ENCODE measurements around the gene MFAP4. TPM values are rescaled to one million over a fixed set of nuclear protein-coding genes. Genes with fewer than 3 reads are reported as not detected.

Gene MFAP4
- total and polyA plus RNA-seq, 9 of the 15 experiments (the other 6 are each of a cell fraction or from before 2014, with no cell fraction given): 0.07 to 0.24 TPM; not detected in 7

- TF ChIP-seq ZBTB17 (CRISPR knock-in tag; IDR thresholded peaks at IDR 0.05) (no peak), FOXA3 (CRISPR knock-in tag; conservative IDR thresholded peaks at IDR 0.05 in 1 of 2, IDR thresholded peaks at IDR 0.05 in 1 of 2) (no peak), COPS2 (conservative IDR thresholded peaks at IDR 0.05) (no peak), ESRRA (IDR thresholded peaks at IDR 0.05; ENCODE audit: borderline replicate concordance, low read depth) (no peak)
These were observed 17.7 kb downstream of the MFAP4 start (continued) for GRCh38 chr17:19369107-19369778.

DNA sequence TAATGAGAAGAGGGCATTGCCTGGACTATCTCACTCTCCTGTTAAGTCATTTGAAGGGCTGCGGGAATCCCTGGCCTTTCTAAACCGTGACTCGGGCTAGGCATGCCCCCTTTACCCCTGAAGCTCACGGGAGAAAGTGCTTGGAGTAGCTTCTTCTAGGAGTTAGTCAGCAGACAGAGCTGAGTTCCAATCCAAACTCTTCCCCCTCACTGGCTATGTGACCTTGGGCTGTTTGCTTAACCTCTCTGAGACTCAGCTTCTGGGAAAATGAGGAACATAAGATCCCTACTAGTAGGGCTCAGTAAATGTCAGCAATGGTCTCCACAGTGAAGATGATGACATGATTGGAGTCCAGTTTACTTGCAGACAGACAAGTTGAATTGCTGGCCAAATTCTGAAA is 18.8 kb downstream of the MFAP4 start:
- no peaks in the 10 kb centered on the region for H3K27me3 ChIP-seq (ENCODE audit: control insufficient read depth in 2 of 2, insufficient read depth in 2 of 2, low read length in 2 of 2)
- H3K36me3 ChIP-seq (ENCODE audit: control insufficient read depth, insufficient read depth, low read length): no peaks in the 10 kb centered on the region
- H3K4me3 ChIP-seq: no peak overlapping the region
- POLR2A ChIA-PET: no interaction called here
- FAIRE-seq: no peak
- no peaks in the 10 kb centered on the region for H3K79me2 ChIP-seq (ENCODE audit: control insufficient read depth, insufficient read depth, low read length)
- H3K27ac ChIP-seq (ENCODE audit: extremely low read depth, low read depth, low read length): no peak overlapping the region
- H2AFZ ChIP-seq (ENCODE audit: low read depth, low read length): no peak overlapping the region
- intact Hi-C loops (cut with micrococcal nuclease) (no loop called here), in situ Hi-C loops (cut with MboI) (loop anchor here (10.0 kb wide), 1 partner anchor 397 kb away; no protein-coding TSS in a partner anchor)
- H3K9me1 ChIP-seq (ENCODE audit: control insufficient read depth, insufficient read depth, low read length): no peaks in the 10 kb centered on the region
- DNase-seq (ENCODE audit: extremely low read depth in 1 of 4, low spot score in 3 of 4): no peak
- CTCF ChIA-PET (ENCODE audit: low intra/inter-chr PET ratio): no interaction called here
- H3K9ac ChIP-seq (ENCODE audit: insufficient read depth in 1 of 2, low read depth in 2 of 2, low read length in 2 of 2): no peak overlapping the region
- no peak for ATAC-seq
- BruUV-seq (replicated peaks): no TSS peak
- no peaks in the 10 kb centered on the region for H4K20me1 ChIP-seq (replicated peaks; ENCODE audit: control insufficient read depth, insufficient read depth, low read length)
- H3K4me1 ChIP-seq (replicated peaks in 1 of 2; ENCODE audit: control insufficient read depth in 2 of 2, insufficient read depth in 2 of 2, low read length in 2 of 2): peaks cover 0 to 14% of the 10 kb centered on the region in 2 experiments; a peak in 3 of 5 replicates
- H3K9me3 ChIP-seq (replicated peaks; ENCODE audit: control insufficient read depth, insufficient read depth, low read depth, low read length): no peaks in the 10 kb centered on the region
- 55% methylated on average over 4 of the region's 4 CpGs for WGBS (ENCODE audit: insufficient coverage, low coverage, missing lambda C conversion rate)
- H3K4me2 ChIP-seq (ENCODE audit: insufficient read depth, low read length): no peak overlapping the region
- no peak for TF ChIP-seq TCF3 (CRISPR knock-in tag; IDR thresholded peaks at IDR 0.05)
- TF ChIP-seq NCOA1 (IDR thresholded peaks at IDR 0.05; ENCODE audit: low read depth): no peak
- no peak for TF ChIP-seq PRDM10 (IDR thresholded peaks at IDR 0.05; ENCODE audit: partially characterized antibody)
- no peak for TF ChIP-seq HNRNPL (IDR thresholded peaks at IDR 0.05; ENCODE audit: low read depth, low read length)
- no peak for TF ChIP-seq ZNF717 (CRISPR knock-in tag; IDR thresholded peaks at IDR 0.05)
- no peak for TF ChIP-seq MAFF (IDR thresholded peaks at IDR 0.05; ENCODE audit: low read length)
- TF ChIP-seq RBM34 (IDR thresholded peaks at IDR 0.05; ENCODE audit: borderline replicate concordance, insufficient read depth, low read length): no peak
- no peak for TF ChIP-seq ZSCAN32 (CRISPR knock-in tag; IDR thresholded peaks at IDR 0.05)
